Liver (tissue), 9 donors: ENCODE data around the gene SLAIN2. TPM values are rescaled to one million over a fixed set of nuclear protein-coding genes. Genes with fewer than 3 reads are reported as not detected.

ENCODE experiments used
- DNase-seq: peaks from one replicate; pipeline ENCODE4 v3.0.0-alpha.2; 2017; ENCODE audit warnings: low spot score
- H3K27ac ChIP-seq, 2 donors: one replicate each; pipeline ENCODE4 v1.7.0; 2013; ENCODE audit warnings: inconsistent platforms in 2 of 2, low read length in 2 of 2, control low read depth in 1 of 2, low read depth in 1 of 2, mild to moderate bottlenecking in 1 of 2
- H3K27me3 ChIP-seq, 4 donors: one replicate each; pipeline versions ENCODE4 v1.6.1 to v1.7.0; 2013; ENCODE audit warnings: low read length in 3 of 4, inconsistent platforms in 1 of 4, mild to moderate bottlenecking in 1 of 4, moderate library complexity in 1 of 4; ENCODE audit not compliant: control insufficient read depth in 4 of 4, insufficient read depth in 4 of 4
- H3K36me3 ChIP-seq, 4 donors: one replicate each; pipeline versions ENCODE4 v1.6.1 to v1.7.0; 2013; ENCODE audit warnings: low read length in 3 of 4, mild to moderate bottlenecking in 3 of 4, low read depth in 1 of 4, moderate library complexity in 1 of 4; ENCODE audit not compliant: control insufficient read depth in 4 of 4, insufficient read depth in 3 of 4
- H3K4me1 ChIP-seq, 4 donors: one replicate each; pipeline versions ENCODE4 v1.6.1 to v1.7.0; 2013; ENCODE audit warnings: low read length in 3 of 4, mild to moderate bottlenecking in 3 of 4, moderate library complexity in 1 of 4; ENCODE audit not compliant: control insufficient read depth in 4 of 4, insufficient read depth in 4 of 4
- H3K4me3 ChIP-seq, 3 donors: one replicate each; pipeline versions ENCODE4 v1.6.1 to v1.7.0; 2013; ENCODE audit warnings: low read length in 3 of 3, control low read depth in 1 of 3, low read depth in 1 of 3, mild to moderate bottlenecking in 1 of 3
- H3K9ac ChIP-seq, 2 donors: one replicate each; pipeline ENCODE4 v1.7.0; 2013; ENCODE audit warnings: low read length in 2 of 2, mild to moderate bottlenecking in 2 of 2, moderate library complexity in 2 of 2, control low read depth in 1 of 2, low read depth in 1 of 2
- H3K9me3 ChIP-seq, 4 donors: one replicate each; pipeline versions ENCODE4 v1.6.1 to v1.7.0; 2013; ENCODE audit warnings: low read length in 3 of 4; ENCODE audit not compliant: control insufficient read depth in 4 of 4
- ATF3 ChIP-seq: IDR thresholded peaks from 2 replicates; pipeline ENCODE4 v1.6.1; 2016; ENCODE audit warnings: antibody characterized with exemption
- CTCF ChIP-seq: fragments of 150-350 bp; IDR thresholded peaks from 2 replicates; pipeline ENCODE4 v1.5.1; 2017; ENCODE audit warnings: improper control_type of control experiment, low read depth, low read length; ENCODE audit not compliant: missing input control
- EGR1 ChIP-seq, 2 donors: IDR thresholded peaks; 2 replicates each; pipeline ENCODE4 v1.6.1; 2016 to 2018; ENCODE audit warnings: antibody characterized with exemption in 2 of 2, low read depth in 2 of 2
- FOXA1 ChIP-seq: IDR thresholded peaks from 2 replicates; pipeline ENCODE4 v1.6.1; 2016; ENCODE audit warnings: antibody characterized with exemption
- FOXA2 ChIP-seq: IDR thresholded peaks from 2 replicates; pipeline ENCODE4 v1.6.1; 2016; ENCODE audit warnings: antibody characterized with exemption
- GABPA ChIP-seq, 2 donors: IDR thresholded peaks in 1 of 2; conservative IDR thresholded peaks in 1 of 2; 2 replicates each; pipeline ENCODE4 v1.6.1; 2016; ENCODE audit warnings: antibody characterized with exemption in 2 of 2, mild to moderate bottlenecking in 1 of 2, moderate library complexity in 1 of 2
- HNF4A ChIP-seq, 2 donors: conservative IDR thresholded peaks; 2 replicates each; pipeline ENCODE4 v1.6.1; 2016; ENCODE audit warnings: antibody characterized with exemption in 2 of 2, mild to moderate bottlenecking in 2 of 2
- HNF4G ChIP-seq: IDR thresholded peaks from 2 replicates; pipeline ENCODE4 v1.6.1; 2016; ENCODE audit warnings: antibody characterized with exemption
- JUND ChIP-seq, 2 donors: IDR thresholded peaks; 2 replicates each; pipeline ENCODE4 v1.6.1; 2016; ENCODE audit warnings: antibody characterized with exemption in 2 of 2
- MAX ChIP-seq: IDR thresholded peaks from 2 replicates; pipeline ENCODE4 v1.6.1; 2016; ENCODE audit warnings: antibody characterized with exemption
- NR2F2 ChIP-seq: IDR thresholded peaks from 2 replicates; pipeline ENCODE4 v1.6.1; 2016; ENCODE audit warnings: antibody characterized with exemption
- RAD21 ChIP-seq, 2 donors: IDR thresholded peaks; 2 replicates each; pipeline ENCODE4 v1.6.1; 2016; ENCODE audit warnings: antibody characterized with exemption in 2 of 2, mild to moderate bottlenecking in 2 of 2
- REST ChIP-seq: IDR thresholded peaks from 2 replicates; pipeline ENCODE4 v1.6.1; 2016; ENCODE audit warnings: antibody characterized with exemption, mild to moderate bottlenecking
- RXRA ChIP-seq, 2 donors: IDR thresholded peaks; 2 replicates each; pipeline ENCODE4 v1.6.1; 2017 to 2018; ENCODE audit warnings: antibody characterized with exemption in 2 of 2, mild to moderate bottlenecking in 1 of 2
- TAF1 ChIP-seq: conservative IDR thresholded peaks from 2 replicates; pipeline ENCODE4 v1.6.1; 2016; ENCODE audit warnings: antibody characterized with exemption, mild to moderate bottlenecking
- YY1 ChIP-seq: IDR thresholded peaks from 2 replicates; pipeline ENCODE4 v1.6.1; 2016; ENCODE audit warnings: antibody characterized with exemption, mild to moderate bottlenecking
- WGBS: extraction: QIAGEN DNeasy Blood & Tissue Kit; methylation state at CpG from one replicate; pipeline ENCODE4 v1.1.7; 2013; 5-methylcytosine and 5-hydroxymethylcytosine counted together
- polyA plus RNA-seq, 2 donors: library from polyadenylated mRNA; stranded (reverse) in 1 of 2; unstranded in 1 of 2; fragments of 200-250 nt in 1 of 2; fragments of >200 nt in 1 of 2; fragmentation: Nextera tagmentation in 1 of 2; extraction: Ambion mirVana in 1 of 2; gene quantifications; one replicate each; pipeline versions ENCODE4 v1.2.1 to v1.2.3, GENCODE V29; 2013 to 2015
- total RNA-seq, 2 donors: library from RNA; depleted of rRNA; stranded (reverse); fragments of >200 nt; gene quantifications; one replicate each; pipeline ENCODE4 v1.2.3, GENCODE V29; 2014
- donor health status: healthy.
- donor health status: healthy.
- donor health status: healthy.
- donor health status: healthy.
- donor health status: healthy.

The SLAIN2 gene
- total and polyA plus RNA-seq, 4 donors, result 12.1 to 32.5 (median 16.6) TPM

GRCh38 chr4:48429709-48430474 lies 88.6 kb downstream of the SLAIN2 start:
- TF ChIP-seq MAX (no peak), EGR1 (IDR thresholded peaks at IDR 0.05; ENCODE audit: low read depth in 2 of 2) (no peak), REST (no peak), TAF1 (no peak), HNF4G (no peak), RAD21 (IDR thresholded peaks at IDR 0.05) (no peak), CTCF (no peak), JUND (IDR thresholded peaks at IDR 0.05) (no peak), YY1 (no peak), NR2F2 (no peak), HNF4A (conservative IDR thresholded peaks at IDR 0.05) (no peak), FOXA1 (no peak), GABPA (IDR thresholded peaks at IDR 0.05 in 1 of 2, conservative IDR thresholded peaks at IDR 0.05 in 1 of 2) (no peak), ATF3 (no peak), FOXA2 (no peak), RXRA (IDR thresholded peaks at IDR 0.05) (no peak)

GRCh38 chr4:48431401-48431800 lies 90.1 kb downstream of the SLAIN2 start:
- DNase-seq, result no peak
- TF ChIP-seq MAX (no peak), RXRA (IDR thresholded peaks at IDR 0.05) (no peak), HNF4A (conservative IDR thresholded peaks at IDR 0.05) (no peak), ATF3 (no peak)
- H3K9me3 ChIP-seq, result no peaks in the 10 kb centered on the region
- no peak overlapping the region for H3K27ac ChIP-seq
- 81% methylated on average over 2 of the region's 2 CpGs for WGBS
- H3K36me3 ChIP-seq, result peaks cover 0 to 3% (median 0%) of the 10 kb centered on the region in 4 donors
- H3K9ac ChIP-seq, result no peak overlapping the region
- H3K4me3 ChIP-seq, result no peak overlapping the region
- no peaks in the 10 kb centered on the region for H3K27me3 ChIP-seq
- peaks cover 0 to 7% (median 2%) of the 10 kb centered on the region in 4 donors for H3K4me1 ChIP-seq

More at GRCh38 chr4:48429709-48430474, 88.6 kb downstream of the SLAIN2 start:
- Histone ChIP-seq H3K4me3 (no peak overlapping the region), H3K27me3 (no peaks in the 10 kb centered on the region), H3K9me3 (no peaks in the 10 kb centered on the region), H3K27ac (no peak overlapping the region), H3K9ac (no peak overlapping the region), H3K36me3 (peaks cover 0 to 3% (median 0%) of the 10 kb centered on the region in 4 donors), H3K4me1 (peaks cover 0 to 7% (median 2%) of the 10 kb centered on the region in 4 donors)
- DNase-seq, result no peak
- WGBS, result 3% methylated on average over 1 of the region's 1 CpG
